K562 (cell line): Measurements from ENCODE around the gene OR2A14. TPM values are rescaled to one million over a fixed set of nuclear protein-coding genes. Genes with fewer than 3 reads are reported as not detected.

Experiments used
- ATAC-seq: fragments of 200-7000 bp; cut with Tn5 transposase; 3 replicates; pipeline ENCODE4 v1.9.1; 2020; ENCODE audit warnings: moderate library complexity
- BruUV-seq: library from RNA; stranded (reverse); fragments of 400-500 nt; replicated peaks from 2 replicates; lab custom pipeline; 2021; lab: Mats Ljungman, UMichigan
- CTCF ChIA-PET: fragments of 300-600 bp; formaldehyde crosslinking; extraction: SDS; loops from one replicate; lab custom pipeline; 2021; ENCODE audit warnings: low intra/inter-chr PET ratio; lab: Yijun Ruan, JAX
- POLR2A ChIA-PET: fragments of 300-600, 350-650 bp; sonication (Branson Sonifier 250); formaldehyde crosslinking; extraction: SDS; loops from one replicate; lab custom pipeline; 2021; ENCODE audit warnings: antibody characterized with exemption, inconsistent platforms; lab: Yijun Ruan, JAX
- DNase-seq, 4 experiments: peaks; one replicate each; pipeline versions ENCODE4 v3.0.0 to v3.0.0-alpha.2; 2011 to 2018; ENCODE audit warnings: low spot score in 3 of 4, mixed read lengths in 3 of 4; ENCODE audit errors: extremely low read depth in 1 of 4
- FAIRE-seq: peaks from 2 replicates; lab custom pipeline; 2011; peaks lifted over from hg19 to GRCh38; lab: Jason Lieb, UNC
- H2AFZ ChIP-seq: 2 replicates; pipeline ENCODE4 v1.6.0; 2011; ENCODE audit warnings: low read depth, low read length, control low read depth, inconsistent platforms
- H3K27ac ChIP-seq: fragments of 200-600 bp; 3 replicates; pipeline ENCODE4 v1.8.0; 2011; ENCODE audit warnings: low read depth, mild to moderate bottlenecking, control low read depth, inconsistent platforms, low read length, moderate library complexity, mixed read lengths; ENCODE audit errors: extremely low read depth
- H3K27me3 ChIP-seq, 2 experiments: fragments of 300-600 bp in 1 of 2; 2 replicates in 1 of 2; 3 replicates in 1 of 2; pipeline versions ENCODE4 v1.6.0 to v1.8.0; 2011; ENCODE audit warnings: inconsistent platforms in 2 of 2, low read length in 2 of 2, mild to moderate bottlenecking in 1 of 2, mixed read lengths in 1 of 2, moderate library complexity in 1 of 2; ENCODE audit not compliant: control insufficient read depth in 2 of 2, insufficient read depth in 2 of 2
- H3K36me3 ChIP-seq: fragments of 300-600 bp; 3 replicates; pipeline ENCODE4 v1.8.0; 2011; ENCODE audit warnings: mild to moderate bottlenecking, low read length, inconsistent platforms; ENCODE audit not compliant: control insufficient read depth, insufficient read depth
- H3K4me1 ChIP-seq, 2 experiments: fragments of 200-600 bp in 1 of 2; replicated peaks in 1 of 2; 2 replicates in 1 of 2; 3 replicates in 1 of 2; pipeline versions ENCODE4 v1.5.1 to v1.8.0; 2011; ENCODE audit warnings: inconsistent platforms in 2 of 2, low read length in 2 of 2, mild to moderate bottlenecking in 1 of 2, mixed read lengths in 1 of 2, moderate library complexity in 1 of 2; ENCODE audit not compliant: control insufficient read depth in 2 of 2, insufficient read depth in 2 of 2
- H3K4me2 ChIP-seq: 2 replicates; pipeline ENCODE4 v1.6.1; 2011; ENCODE audit warnings: low read length, control low read depth, inconsistent platforms, mixed read lengths; ENCODE audit not compliant: insufficient read depth
- H3K4me3 ChIP-seq: fragments of 200-600 bp; sonication (generic), shearing (Covaris generic); 2 replicates; pipeline ENCODE4 v1.5.1; 2016; ENCODE audit warnings: control low read depth, inconsistent platforms
- H3K79me2 ChIP-seq: fragments of 200-600 bp; 3 replicates; pipeline ENCODE4 v1.8.0; 2011; ENCODE audit warnings: low read length, inconsistent platforms; ENCODE audit not compliant: control insufficient read depth, insufficient read depth
- H3K9ac ChIP-seq, 2 experiments: 2 replicates each; pipeline versions ENCODE4 v1.6.0 to v1.6.1; 2011; ENCODE audit warnings: low read depth in 2 of 2, low read length in 2 of 2, control low read depth in 1 of 2, inconsistent platforms in 1 of 2, mild to moderate bottlenecking in 1 of 2, mixed read lengths in 1 of 2; ENCODE audit not compliant: insufficient read depth in 1 of 2
- H3K9me1 ChIP-seq: one replicate; pipeline ENCODE4 v1.6.0; 2011; ENCODE audit warnings: inconsistent platforms, mild to moderate bottlenecking, low read length, moderate library complexity; ENCODE audit not compliant: control insufficient read depth, insufficient read depth
- H3K9me3 ChIP-seq: replicated peaks from 2 replicates; pipeline ENCODE4 v1.5.1; 2011; ENCODE audit warnings: low read depth, low read length, inconsistent platforms; ENCODE audit not compliant: control insufficient read depth, insufficient read depth
- H4K20me1 ChIP-seq: replicated peaks from 2 replicates; pipeline ENCODE4 v1.6.1; 2011; ENCODE audit warnings: low read length, inconsistent platforms, mixed read lengths; ENCODE audit not compliant: control insufficient read depth, insufficient read depth
- CEBPG ChIP-seq, 3 experiments: fragments of 200-800 bp in 1 of 3; sonication (Bioruptor generic) in 1 of 3; sonication (generic) in 1 of 3; formaldehyde crosslinking in 1 of 3; IDR thresholded peaks in 2 of 3; conservative IDR thresholded peaks in 1 of 3; 2 replicates each; pipeline versions ENCODE4 v1.6.1 to v1.8.0; 2016 to 2022; ENCODE audit warnings: missing compliant biosample characterization in 2 of 3, missing genetic modification characterization in 2 of 3, mild to moderate bottlenecking in 1 of 3, missing genetic modification reagents in 1 of 3
- IFI16 ChIP-seq: fragments of 250-450 bp; sonication (Bioruptor Pico); IDR thresholded peaks from 2 replicates; pipeline ENCODE4 v2.1.2; 2022; ENCODE audit warnings: mild to moderate bottlenecking, inconsistent platforms
- NFXL1 ChIP-seq: fragments of 450-650 bp; formaldehyde crosslinking; IDR thresholded peaks from 2 replicates; pipeline ENCODE4 v1.4.0; 2021; ENCODE audit warnings: mild to moderate bottlenecking
- NR2C1 ChIP-seq, 2 experiments: fragments of 450-650 bp; IDR thresholded peaks; 2 replicates each; pipeline ENCODE4 v1.6.1; 2017; ENCODE audit warnings: mild to moderate bottlenecking in 2 of 2, antibody characterized with exemption in 1 of 2, inconsistent platforms in 1 of 2, missing compliant biosample characterization in 1 of 2, missing genetic modification characterization in 1 of 2
- RUNX1 ChIP-seq: sonication (generic); IDR thresholded peaks from 2 replicates; pipeline ENCODE4 v1.6.1; 2016; ENCODE audit warnings: antibody characterized with exemption, low read depth
- SNRNP70 ChIP-seq: fragments of 200-400 bp; formaldehyde crosslinking; optimal IDR thresholded peaks from 2 replicates; pipeline ENCODE3; 2017; ENCODE audit warnings: low read depth, low read length
- ZNF143 ChIP-seq: sonication (generic); formaldehyde crosslinking; IDR thresholded peaks from 2 replicates; pipeline ENCODE4 v1.9.0; 2022; ENCODE audit warnings: mild to moderate bottlenecking, missing genetic modification reagents
- WGBS: fragments of 100-300 bp; shearing (Covaris generic); methylation state at CpG from one replicate; pipeline ENCODE4 v1.1.6; 2016; ENCODE audit warnings: low coverage, mixed read lengths; ENCODE audit not compliant: insufficient coverage; ENCODE audit errors: missing lambda C conversion rate; 5-methylcytosine and 5-hydroxymethylcytosine counted together
- in situ Hi-C: fragments of 300-500 bp; cut with MboI; formaldehyde crosslinking; loops from 4 replicates; pipeline ENCODE4 v1.15.0; 2018; ENCODE audit warnings: inconsistent platforms, mixed read lengths
- intact Hi-C: fragments of 100-400 bp; cut with micrococcal nuclease; formaldehyde crosslinking; loops from 2 replicates; pipeline ENCODE4 v1.14.2; 2022
- polyA plus RNA-seq, 8 experiments: library from polyadenylated mRNA; depleted of rRNA in 4 of 8; stranded (reverse) in 5 of 8; unstranded in 3 of 8; fragments of >200 nt; fragmentation: Nextera tagmentation in 2 of 8; fragmentation: Illumina TruSeq in 1 of 8; extraction: Ambion mirVana in 2 of 8; extraction: Trizol in 1 of 8; gene quantifications; 2 replicates each; pipeline versions ENCODE4 v1.2.1 to v1.2.3, GENCODE V29; 2011 to 2014; ENCODE audit warnings: inconsistent platforms in 1 of 8, missing spikeins in 1 of 8
- total RNA-seq, 7 experiments: library from RNA; depleted of rRNA in 6 of 7; stranded (reverse); fragments of >200 nt in 6 of 7; fragmentation: Illumina TruSeq in 2 of 7; extraction: Trizol in 2 of 7; gene quantifications; 2 replicates each; pipeline versions ENCODE4 v1.2.1 to v1.2.3, GENCODE V29; 2011 to 2021; ENCODE audit warnings: low replicate concordance in 1 of 7
- TF ChIP-seq, protein P1 (sequence below), 2 experiments: IDR thresholded peaks; 2 replicates each; pipeline ENCODE4 v1.6.1; 2012; ENCODE audit warnings: improper control_type of control experiment in 2 of 2, low read depth in 2 of 2, low read length in 2 of 2, borderline replicate concordance in 1 of 2
- TF ChIP-seq, protein P2 (sequence below): IDR thresholded peaks from 2 replicates; pipeline ENCODE4 v1.6.1; 2016; ENCODE audit warnings: missing genetic modification characterization, missing compliant biosample characterization
- TF ChIP-seq, protein P3 (sequence below), 2 experiments: fragments of 450-650 bp in 1 of 2; sonication (generic) in 1 of 2; formaldehyde crosslinking in 1 of 2; IDR thresholded peaks in 1 of 2; conservative IDR thresholded peaks in 1 of 2; 2 replicates each; pipeline versions ENCODE4 v1.6.1 to v1.8.1; 2016 to 2023; ENCODE audit warnings: mild to moderate bottlenecking in 2 of 2, moderate library complexity in 2 of 2, inconsistent platforms in 1 of 2, missing genetic modification reagents in 1 of 2

OR2A14 gene
- total and polyA plus RNA-seq, 9 of the 15 experiments (the other 6 are each of a cell fraction or from before 2014, with no cell fraction given), result not detected

DNA sequence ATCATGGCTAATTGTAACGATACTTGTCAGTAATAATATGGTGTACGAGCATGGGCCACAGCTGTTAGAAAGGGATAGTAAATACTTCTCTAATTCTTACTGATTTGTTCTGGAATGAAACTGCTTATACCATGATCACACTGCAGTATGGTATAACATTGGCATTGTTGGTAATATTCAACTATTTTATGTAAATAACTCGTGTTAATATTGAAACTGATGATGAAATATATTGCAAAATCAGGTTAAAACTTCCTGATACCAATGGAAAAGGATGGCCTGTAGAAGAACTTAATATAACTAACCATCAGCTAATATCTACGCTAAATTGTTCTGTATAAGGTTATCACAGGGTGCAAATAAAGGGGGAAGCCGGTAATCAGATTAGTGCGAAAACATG is 10.3 kb downstream of the OR2A14 start:
- Histone ChIP-seq H4K20me1 (no peaks in the 10 kb centered on the region), H3K79me2 (no peaks in the 10 kb centered on the region), H3K27me3 (no peaks in the 10 kb centered on the region), H3K9me3 (no peaks in the 10 kb centered on the region), H3K9ac (no peak overlapping the region), H3K9me1 (no peaks in the 10 kb centered on the region), H3K4me3 (no peak overlapping the region), H3K4me2 (no peak overlapping the region), H3K36me3 (no peaks in the 10 kb centered on the region), H2AFZ (no peak overlapping the region), H3K4me1 (no peaks in the 10 kb centered on the region), H3K27ac (no peak overlapping the region)
- POLR2A ChIA-PET, result no interaction called here
- in situ Hi-C loops, result no loop called here
- CTCF ChIA-PET, result no interaction called here
- WGBS, result 0% methylated on average over 6 of the region's 6 CpGs
- no TSS peak for BruUV-seq
- TF ChIP-seq, protein P1, sequence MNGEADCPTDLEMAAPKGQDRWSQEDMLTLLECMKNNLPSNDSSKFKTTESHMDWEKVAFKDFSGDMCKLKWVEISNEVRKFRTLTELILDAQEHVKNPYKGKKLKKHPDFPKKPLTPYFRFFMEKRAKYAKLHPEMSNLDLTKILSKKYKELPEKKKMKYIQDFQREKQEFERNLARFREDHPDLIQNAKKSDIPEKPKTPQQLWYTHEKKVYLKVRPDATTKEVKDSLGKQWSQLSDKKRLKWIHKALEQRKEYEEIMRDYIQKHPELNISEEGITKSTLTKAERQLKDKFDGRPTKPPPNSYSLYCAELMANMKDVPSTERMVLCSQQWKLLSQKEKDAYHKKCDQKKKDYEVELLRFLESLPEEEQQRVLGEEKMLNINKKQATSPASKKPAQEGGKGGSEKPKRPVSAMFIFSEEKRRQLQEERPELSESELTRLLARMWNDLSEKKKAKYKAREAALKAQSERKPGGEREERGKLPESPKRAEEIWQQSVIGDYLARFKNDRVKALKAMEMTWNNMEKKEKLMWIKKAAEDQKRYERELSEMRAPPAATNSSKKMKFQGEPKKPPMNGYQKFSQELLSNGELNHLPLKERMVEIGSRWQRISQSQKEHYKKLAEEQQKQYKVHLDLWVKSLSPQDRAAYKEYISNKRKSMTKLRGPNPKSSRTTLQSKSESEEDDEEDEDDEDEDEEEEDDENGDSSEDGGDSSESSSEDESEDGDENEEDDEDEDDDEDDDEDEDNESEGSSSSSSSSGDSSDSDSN (IDR thresholded peaks at IDR 0.05; ENCODE audit: borderline replicate concordance in 1 of 2, low read depth in 2 of 2, low read length in 2 of 2), result no peak
- TF ChIP-seq, protein P2, sequence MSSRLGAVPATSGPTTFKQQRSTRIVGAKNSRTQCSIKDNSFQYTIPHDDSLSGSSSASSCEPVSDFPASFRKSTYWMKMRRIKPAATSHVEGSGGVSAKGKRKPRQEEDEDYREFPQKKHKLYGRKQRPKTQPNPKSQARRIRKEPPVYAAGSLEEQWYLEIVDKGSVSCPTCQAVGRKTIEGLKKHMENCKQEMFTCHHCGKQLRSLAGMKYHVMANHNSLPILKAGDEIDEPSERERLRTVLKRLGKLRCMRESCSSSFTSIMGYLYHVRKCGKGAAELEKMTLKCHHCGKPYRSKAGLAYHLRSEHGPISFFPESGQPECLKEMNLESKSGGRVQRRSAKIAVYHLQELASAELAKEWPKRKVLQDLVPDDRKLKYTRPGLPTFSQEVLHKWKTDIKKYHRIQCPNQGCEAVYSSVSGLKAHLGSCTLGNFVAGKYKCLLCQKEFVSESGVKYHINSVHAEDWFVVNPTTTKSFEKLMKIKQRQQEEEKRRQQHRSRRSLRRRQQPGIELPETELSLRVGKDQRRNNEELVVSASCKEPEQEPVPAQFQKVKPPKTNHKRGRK (tag), result no peak
- TF ChIP-seq NR2C1 (IDR thresholded peaks at IDR 0.05) (no peak), NR2C1 (tag; IDR thresholded peaks at IDR 0.05) (no peak), ZNF143 (CRISPR knock-in tag) (no peak), CEBPG (CRISPR knock-in tag; IDR thresholded peaks at IDR 0.05) (no peak), CEBPG (tag; conservative IDR thresholded peaks at IDR 0.05 in 1 of 2, IDR thresholded peaks at IDR 0.05 in 1 of 2) (peak; percentile 18 to 45; a peak in 2 of 4 replicates), RUNX1 (no peak), IFI16 (no peak), NFXL1 (CRISPR knock-in tag) (no peak), SNRNP70 (no peak)
- TF ChIP-seq, protein P3, sequence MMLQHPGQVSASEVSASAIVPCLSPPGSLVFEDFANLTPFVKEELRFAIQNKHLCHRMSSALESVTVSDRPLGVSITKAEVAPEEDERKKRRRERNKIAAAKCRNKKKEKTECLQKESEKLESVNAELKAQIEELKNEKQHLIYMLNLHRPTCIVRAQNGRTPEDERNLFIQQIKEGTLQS (IDR thresholded peaks at IDR 0.05), result peak; percentile 57; the same call in 1 of the 2 replicates
- TF ChIP-seq, protein P3 (CRISPR knock-in tag; conservative IDR thresholded peaks at IDR 0.05), result no peak
- intact Hi-C loops, result loop anchor here (5.0 kb wide), 1 partner anchor 396 kb away; no protein-coding TSS in a partner anchor
- ATAC-seq, result no peak
- FAIRE-seq, result no peak
- DNase-seq, result no peak
